ENCODE measurements around the gene ARHGAP8.
"Not testable (repeated sequence)": the region's sequence is repeated elsewhere in the genome, so short reads cannot be mapped to it uniquely, and the experiment has no call there.

The ARHGAP8 gene

GRCh38 chr22:44838316-44839016 lies 86.1 kb downstream of the ARHGAP8 start:
- DNase-seq: no peak

GRCh38 chr22:44839061-44839460 lies 86.7 kb downstream of the ARHGAP8 start:
- no peak for DNase-seq

- no peak for DNase-seq
These were observed 87.3 kb downstream of the ARHGAP8 start for GRCh38 chr22:44839721-44840120.

- no peak for DNase-seq
These were observed 88.4 kb downstream of the ARHGAP8 start for GRCh38 chr22:44840611-44841322.

GRCh38 chr22:44842417-44842816 lies 90.0 kb downstream of the ARHGAP8 start:
- no peak for DNase-seq

- DNase-seq: no peak
These were observed 92.8 kb downstream of the ARHGAP8 start for GRCh38 chr22:44845191-44845590.

GRCh38 chr22:44845796-44846720 lies 93.7 kb downstream of the ARHGAP8 start:
- no peak for DNase-seq

- no peak for DNase-seq
These were observed 94.4 kb downstream of the ARHGAP8 start for GRCh38 chr22:44846726-44847275.

- no peak for DNase-seq
These were observed 95.0 kb downstream of the ARHGAP8 start for GRCh38 chr22:44847380-44847779.

GRCh38 chr22:44847892-44848291 lies 95.5 kb downstream of the ARHGAP8 start:
- no peak for DNase-seq

GRCh38 chr22:44848296-44848741 lies 95.9 kb downstream of the ARHGAP8 start:
- DNase-seq: no peak

GRCh38 chr22:44848791-44849420 lies 96.5 kb downstream of the ARHGAP8 start:
- DNase-seq: no peak

GRCh38 chr22:44850946-44851345 lies 98.6 kb downstream of the ARHGAP8 start:
- DNase-seq: no peak

GRCh38 chr22:44854641-44855040 lies 102.3 kb downstream of the ARHGAP8 start:
- not testable (repeated sequence) for DNase-seq

GRCh38 chr22:44855855-44856254 lies 103.5 kb downstream of the ARHGAP8 start:
- no peak for DNase-seq

GRCh38 chr22:44858819-44859218 lies 106.4 kb downstream of the ARHGAP8 start:
- DNase-seq: not testable (repeated sequence)

GRCh38 chr22:44859641-44860040 lies 107.3 kb downstream of the ARHGAP8 start:
- no peak for DNase-seq

GRCh38 chr22:44860311-44860710 lies 107.9 kb downstream of the ARHGAP8 start:
- DNase-seq: no peak

GRCh38 chr22:44861245-44861644 lies 108.9 kb downstream of the ARHGAP8 start:
- no peak for DNase-seq

GRCh38 chr22:44862281-44862680 lies 109.9 kb downstream of the ARHGAP8 start:
- DNase-seq: no peak

- DNase-seq: no peak
These were observed 110.8 kb downstream of the ARHGAP8 start for GRCh38 chr22:44862981-44863860.

All from NCI-H1105 treated with DMSO at 0.1 percent for 48 hours (cell line).